Nephron (organoid): ENCODE measurements around the gene IFIT5.

Experiments
- H3K27ac Mint-ChIP-seq, 3 experiments: 2 replicates each; pipeline ENCODE4 v1.8.0; 2020; ENCODE audit warnings: mixed read lengths in 3 of 3, mild to moderate bottlenecking in 2 of 3, moderate library complexity in 1 of 3
- H3K27me3 Mint-ChIP-seq: 2 replicates; pipeline ENCODE4 v1.8.0; 2021; ENCODE audit warnings: low read depth, mild to moderate bottlenecking, moderate library complexity, mixed read lengths
- H3K36me3 Mint-ChIP-seq: 2 replicates; pipeline ENCODE4 v1.8.0; 2020; ENCODE audit warnings: low read depth, mixed read lengths
- H3K4me1 Mint-ChIP-seq: 2 replicates; pipeline ENCODE4 v1.8.0; 2020; ENCODE audit warnings: mixed read lengths
- H3K4me3 Mint-ChIP-seq, 3 experiments: 2 replicates each; pipeline ENCODE4 v1.8.0; 2020; ENCODE audit warnings: mild to moderate bottlenecking in 3 of 3, mixed read lengths in 3 of 3, moderate library complexity in 2 of 3
- H3K9me3 Mint-ChIP-seq: 2 replicates; pipeline ENCODE4 v1.8.0; 2020; ENCODE audit warnings: mixed read lengths
- TF ChIP-seq, protein P1 (sequence below), 3 experiments: fragments of 200-600 bp; sonication (generic); IDR thresholded peaks; one replicate each; pipeline ENCODE4 v1.5.0; 2021; ENCODE audit warnings: antibody characterized with exemption in 3 of 3; ENCODE audit not compliant: unreplicated experiment in 3 of 3

IFIT5 gene

GRCh38 chr10:89425000-89425399, 10.6 kb downstream of the IFIT5 start:
- Mint-ChIP-seq H3K9me3 (no peaks in the 10 kb centered on the region), H3K4me3 (peak overlapping the region in 1 of 3 experiments; percentile 62), H3K27me3 (no peaks in the 10 kb centered on the region), H3K4me1 (peaks cover 22% of the 10 kb centered on the region), H3K36me3 (no peaks in the 10 kb centered on the region), H3K27ac (peak overlapping the region; percentile 96 to 99 (median 97))
- TF ChIP-seq, protein P1, sequence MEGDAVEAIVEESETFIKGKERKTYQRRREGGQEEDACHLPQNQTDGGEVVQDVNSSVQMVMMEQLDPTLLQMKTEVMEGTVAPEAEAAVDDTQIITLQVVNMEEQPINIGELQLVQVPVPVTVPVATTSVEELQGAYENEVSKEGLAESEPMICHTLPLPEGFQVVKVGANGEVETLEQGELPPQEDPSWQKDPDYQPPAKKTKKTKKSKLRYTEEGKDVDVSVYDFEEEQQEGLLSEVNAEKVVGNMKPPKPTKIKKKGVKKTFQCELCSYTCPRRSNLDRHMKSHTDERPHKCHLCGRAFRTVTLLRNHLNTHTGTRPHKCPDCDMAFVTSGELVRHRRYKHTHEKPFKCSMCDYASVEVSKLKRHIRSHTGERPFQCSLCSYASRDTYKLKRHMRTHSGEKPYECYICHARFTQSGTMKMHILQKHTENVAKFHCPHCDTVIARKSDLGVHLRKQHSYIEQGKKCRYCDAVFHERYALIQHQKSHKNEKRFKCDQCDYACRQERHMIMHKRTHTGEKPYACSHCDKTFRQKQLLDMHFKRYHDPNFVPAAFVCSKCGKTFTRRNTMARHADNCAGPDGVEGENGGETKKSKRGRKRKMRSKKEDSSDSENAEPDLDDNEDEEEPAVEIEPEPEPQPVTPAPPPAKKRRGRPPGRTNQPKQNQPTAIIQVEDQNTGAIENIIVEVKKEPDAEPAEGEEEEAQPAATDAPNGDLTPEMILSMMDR (IDR thresholded peaks at IDR 0.05; ENCODE audit: unreplicated experiment in 3 of 3), result no peak

DNA sequence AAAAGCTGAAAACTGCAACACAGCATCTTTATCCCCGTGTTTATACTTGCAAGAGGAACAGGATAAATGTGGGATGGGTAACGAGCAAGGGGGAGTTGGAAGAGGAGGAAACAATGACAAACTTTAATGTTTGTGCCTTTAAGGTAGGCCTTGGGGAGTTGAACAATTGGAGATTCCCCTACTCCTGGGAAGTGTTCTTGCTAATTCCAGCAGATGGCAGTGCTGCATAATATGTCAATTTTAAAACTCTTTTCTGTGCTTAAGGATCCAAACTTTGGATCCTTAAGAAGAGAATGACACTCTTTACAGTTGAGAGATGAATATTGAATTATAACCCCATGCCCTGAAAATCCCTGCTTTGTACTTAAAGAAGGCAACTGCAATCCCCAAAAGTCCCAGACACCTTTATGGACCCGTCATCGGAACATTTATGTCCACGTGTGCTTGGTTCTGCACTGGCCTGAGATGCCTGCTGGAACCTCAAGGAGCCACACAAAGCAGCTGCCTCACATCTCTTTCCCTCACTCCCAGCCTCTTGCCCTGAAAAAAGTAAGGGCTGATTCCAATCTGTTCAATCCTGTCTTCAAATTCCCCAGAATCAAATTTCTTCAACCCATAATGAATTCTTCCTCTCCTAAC, 12.0 kb downstream of the IFIT5 start:
- no peak overlapping the region for H3K4me3 Mint-ChIP-seq
- no peaks in the 10 kb centered on the region for H3K9me3 Mint-ChIP-seq
- no peaks in the 10 kb centered on the region for H3K27me3 Mint-ChIP-seq
- H3K4me1 Mint-ChIP-seq, result peaks cover 22% of the 10 kb centered on the region
- TF ChIP-seq, protein P1 (IDR thresholded peaks at IDR 0.05; ENCODE audit: unreplicated experiment in 3 of 3), result peak; percentile 79 to 85 (median 80)
- peak overlapping the region; percentile 96 to 99 (median 97) for H3K27ac Mint-ChIP-seq
- no peaks in the 10 kb centered on the region for H3K36me3 Mint-ChIP-seq

DNA sequence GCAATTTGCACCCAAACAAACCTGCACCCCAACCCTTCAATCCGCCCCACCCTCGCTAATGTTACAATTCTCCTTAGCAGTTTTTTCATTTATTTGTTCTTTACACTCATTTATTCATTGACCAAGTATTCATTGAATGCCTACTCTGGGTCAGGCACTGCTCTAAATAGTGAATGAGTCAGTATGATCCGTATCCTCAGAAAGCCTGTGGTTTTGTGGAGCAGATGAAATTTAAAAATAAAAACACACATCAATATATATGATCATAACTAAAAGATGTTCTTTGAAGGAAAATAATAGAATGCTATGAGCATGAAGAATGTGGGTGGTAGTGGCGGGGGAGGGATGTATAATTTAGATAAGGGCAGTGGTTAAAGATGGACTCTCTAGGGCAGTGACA, 13.3 kb downstream of the IFIT5 start:
- H3K9me3 Mint-ChIP-seq, result no peaks in the 10 kb centered on the region
- H3K4me1 Mint-ChIP-seq, result peaks cover 28% of the 10 kb centered on the region
- TF ChIP-seq, protein P1 (IDR thresholded peaks at IDR 0.05; ENCODE audit: unreplicated experiment in 3 of 3), result no peak
- no peak overlapping the region for H3K4me3 Mint-ChIP-seq
- H3K27ac Mint-ChIP-seq, result peak overlapping the region in 2 of 3 experiments; percentile 22 to 48
- H3K36me3 Mint-ChIP-seq, result no peaks in the 10 kb centered on the region
- no peaks in the 10 kb centered on the region for H3K27me3 Mint-ChIP-seq

- TF ChIP-seq, protein P1 (IDR thresholded peaks at IDR 0.05; ENCODE audit: unreplicated experiment in 3 of 3), result no peak
Observed at GRCh38 chr10:89428877-89429276, 14.5 kb downstream of the IFIT5 start.

DNA sequence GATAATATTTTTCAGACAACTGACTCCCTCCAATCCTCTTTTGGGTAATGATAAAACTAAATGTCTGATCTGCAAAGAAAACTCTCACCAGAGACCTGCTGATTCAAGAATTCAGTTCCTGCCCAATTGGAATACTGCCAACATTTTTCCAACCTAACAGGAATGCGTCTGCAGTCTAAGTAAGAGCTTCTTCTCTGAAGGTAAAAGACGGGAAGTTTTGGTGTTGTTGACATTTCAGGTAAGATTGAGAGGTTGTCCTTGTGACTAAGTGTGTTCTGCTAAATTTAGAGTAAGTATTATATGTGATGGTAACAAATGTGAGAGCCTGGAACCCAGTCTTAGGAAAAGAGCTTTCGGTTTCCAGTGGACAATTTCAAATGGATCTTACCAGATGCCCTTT, 17.6 kb downstream of the IFIT5 start:
- TF ChIP-seq, protein P1 (IDR thresholded peaks at IDR 0.05; ENCODE audit: unreplicated experiment in 3 of 3), result no peak
- H3K27me3 Mint-ChIP-seq, result no peaks in the 10 kb centered on the region

More at GRCh38 chr10:89428877-89429276, 14.5 kb downstream of the IFIT5 start:
- Mint-ChIP-seq H3K27me3 (no peaks in the 10 kb centered on the region), H3K4me3 (no peak overlapping the region), H3K4me1 (peaks cover 28% of the 10 kb centered on the region), H3K9me3 (no peaks in the 10 kb centered on the region), H3K27ac (no peak overlapping the region), H3K36me3 (no peaks in the 10 kb centered on the region)

GRCh38 chr10:89438525-89438924, 24.2 kb downstream of the IFIT5 start:
- Mint-ChIP-seq H3K27me3 (peaks cover 4% of the 10 kb centered on the region), H3K36me3 (no peaks in the 10 kb centered on the region), H3K4me1 (no peaks in the 10 kb centered on the region), H3K4me3 (no peak overlapping the region), H3K27ac (no peak overlapping the region), H3K9me3 (peaks cover 2% of the 10 kb centered on the region)
- TF ChIP-seq, protein P1 (IDR thresholded peaks at IDR 0.05; ENCODE audit: unreplicated experiment in 3 of 3), result no peak

More for the DNA sequence above, 17.6 kb downstream of the IFIT5 start:
- H3K4me1 Mint-ChIP-seq, result peaks cover 17% of the 10 kb centered on the region
- no peak overlapping the region for H3K4me3 Mint-ChIP-seq
- H3K27ac Mint-ChIP-seq, result peak overlapping the region; percentile 90 to 93 (median 92)
- H3K9me3 Mint-ChIP-seq, result no peaks in the 10 kb centered on the region
- H3K36me3 Mint-ChIP-seq, result no peaks in the 10 kb centered on the region
